H1 (cell line): ENCODE results near the gene UBE4B. TPM values are rescaled to one million over a fixed set of nuclear protein-coding genes. Genes with fewer than 3 reads are reported as not detected.

Experiments
- CTCF ChIA-PET: fragments of 300-600 bp; sonication (Branson Sonifier 250); formaldehyde crosslinking; loops from one replicate; lab custom pipeline; 2021; ENCODE audit not compliant: partially characterized antibody; lab: Charles Lee
- POLR2A ChIA-PET: fragments of 300-600 bp; sonication (Branson Sonifier 250); formaldehyde crosslinking; loops from one replicate; lab custom pipeline; 2021; ENCODE audit warnings: inconsistent platforms; ENCODE audit not compliant: partially characterized antibody; lab: Charles Lee
- DNase-seq, 2 experiments: peaks; one replicate each; pipeline versions ENCODE4 v3.0.0 to v3.0.0-alpha.2; 2010 to 2022; ENCODE audit warnings: low spot score in 2 of 2, low read depth in 1 of 2, mixed read lengths in 1 of 2
- FAIRE-seq: peaks from 2 replicates; lab custom pipeline; 2011; peaks lifted over from hg19 to GRCh38; lab: Jason Lieb, UNC
- H2AFZ ChIP-seq: 2 replicates; pipeline ENCODE4 v1.8.1; 2012; ENCODE audit warnings: low read length, inconsistent platforms
- H2AK5ac ChIP-seq: 2 replicates; pipeline ENCODE4 v1.6.1; 2013; ENCODE audit warnings: low read depth, low read length
- H2BK120ac ChIP-seq: replicated peaks from 2 replicates; pipeline ENCODE3; 2013; ENCODE audit warnings: low read depth, low read length, inconsistent platforms
- H2BK12ac ChIP-seq: 2 replicates; pipeline ENCODE4 v1.6.1; 2013; ENCODE audit warnings: low read depth, low read length
- H2BK15ac ChIP-seq: 2 replicates; pipeline ENCODE4 v1.6.1; 2013; ENCODE audit warnings: low read length
- H2BK20ac ChIP-seq: 2 replicates; pipeline ENCODE4 v1.6.1; 2013; ENCODE audit warnings: low read length
- H2BK5ac ChIP-seq: 2 replicates; pipeline ENCODE4 v1.6.1; 2013; ENCODE audit warnings: low read depth, low read length
- H3K14ac ChIP-seq: 2 replicates; pipeline ENCODE4 v1.6.1; 2013; ENCODE audit warnings: inconsistent platforms; ENCODE audit not compliant: insufficient read length
- H3K18ac ChIP-seq: 2 replicates; pipeline ENCODE4 v1.6.1; 2013; ENCODE audit warnings: low read length; ENCODE audit errors: extremely low read depth
- H3K23ac ChIP-seq: 2 replicates; pipeline ENCODE4 v1.6.1; 2013; ENCODE audit warnings: inconsistent platforms; ENCODE audit not compliant: insufficient read length
- H3K23me2 ChIP-seq: 2 replicates; pipeline ENCODE4 v1.6.1; 2013; ENCODE audit warnings: low read depth, low read length
- H3K27ac ChIP-seq: 2 replicates; pipeline ENCODE4 v1.6.1; 2011; ENCODE audit warnings: low read depth, low read length, inconsistent platforms
- H3K27me3 ChIP-seq, 4 experiments: replicated peaks in 1 of 4; 1 replicate in 1 of 4; 2 replicates in 3 of 4; pipeline versions ENCODE4 v1.6.1 to v1.8.1; 2011 to 2013; ENCODE audit warnings: low read length in 3 of 4, mild to moderate bottlenecking in 3 of 4, inconsistent platforms in 2 of 4, mixed read lengths in 2 of 4, moderate library complexity in 1 of 4; ENCODE audit not compliant: control insufficient read depth in 3 of 4, insufficient read depth in 3 of 4; ENCODE audit errors: extremely low read depth in 1 of 4
- H3K36me3 ChIP-seq, 4 experiments: 2 replicates each; pipeline versions ENCODE4 v1.6.1 to v1.8.1; 2011 to 2013; ENCODE audit warnings: mild to moderate bottlenecking in 4 of 4, low read length in 3 of 4, moderate library complexity in 2 of 4, control low read depth in 1 of 4, inconsistent platforms in 1 of 4; ENCODE audit not compliant: insufficient read depth in 4 of 4, control insufficient read depth in 2 of 4
- H3K4ac ChIP-seq: replicated peaks from 2 replicates; pipeline ENCODE3; 2013; ENCODE audit warnings: low read length, low read depth, mixed read lengths, inconsistent platforms; ENCODE audit not compliant: insufficient read length
- H3K4me1 ChIP-seq, 4 experiments: replicated peaks in 1 of 4; 1 replicate in 1 of 4; 2 replicates in 3 of 4; pipeline versions ENCODE4 v1.6.1 to v1.8.1; 2011 to 2013; ENCODE audit warnings: low read length in 3 of 4, inconsistent platforms in 2 of 4, mixed read lengths in 1 of 4; ENCODE audit not compliant: insufficient read depth in 4 of 4, control insufficient read depth in 3 of 4
- H3K4me2 ChIP-seq, 2 experiments: 2 replicates each; pipeline versions ENCODE4 v1.6.1 to v1.8.1; 2011 to 2013; ENCODE audit warnings: low read depth in 2 of 2, low read length in 2 of 2, control low read depth in 1 of 2, inconsistent platforms in 1 of 2, mild to moderate bottlenecking in 1 of 2; ENCODE audit not compliant: insufficient read depth in 1 of 2
- H3K4me3 ChIP-seq, 4 experiments: fragments of 200-600, 300-600 bp in 1 of 4; sonication (generic), shearing (Covaris generic), sonication (Bioruptor Twin) in 1 of 4; 2 replicates each; pipeline versions ENCODE4 v1.5.1 to v1.8.1; 2011 to 2016; ENCODE audit warnings: low read length in 4 of 4, low read depth in 3 of 4, control low read depth in 2 of 4, inconsistent platforms in 2 of 4, mild to moderate bottlenecking in 2 of 4, mixed read lengths in 1 of 4, moderate library complexity in 1 of 4; ENCODE audit not compliant: insufficient read depth in 2 of 4; ENCODE audit errors: extremely low read depth in 1 of 4
- H3K56ac ChIP-seq: replicated peaks from 2 replicates; pipeline ENCODE3; 2013; ENCODE audit warnings: low read depth, mild to moderate bottlenecking, mixed read lengths, low read length, inconsistent platforms; ENCODE audit not compliant: insufficient read length
- H3K79me1 ChIP-seq: 2 replicates; pipeline ENCODE4 v1.6.1; 2013; ENCODE audit warnings: low read depth, low read length, control low read depth
- H3K79me2 ChIP-seq, 2 experiments: 2 replicates each; pipeline versions ENCODE4 v1.6.1 to v1.8.1; 2012 to 2013; ENCODE audit warnings: low read length in 2 of 2, mild to moderate bottlenecking in 2 of 2, inconsistent platforms in 1 of 2; ENCODE audit not compliant: insufficient read depth in 2 of 2, control insufficient read depth in 1 of 2
- H3K9ac ChIP-seq, 4 experiments: replicated peaks in 1 of 4; 1 replicate in 1 of 4; 2 replicates in 3 of 4; pipeline versions ENCODE4 v1.6.1 to v1.8.1; 2011 to 2013; ENCODE audit warnings: low read depth in 3 of 4, low read length in 3 of 4, control low read depth in 2 of 4, mild to moderate bottlenecking in 2 of 4, moderate library complexity in 2 of 4, inconsistent platforms in 1 of 4; ENCODE audit errors: extremely low read depth in 1 of 4
- H3K9me3 ChIP-seq, 2 experiments: 2 replicates each; pipeline versions ENCODE4 v1.6.1 to v1.8.1; 2012 to 2013; ENCODE audit warnings: mild to moderate bottlenecking in 2 of 2, moderate library complexity in 2 of 2, control low read depth in 1 of 2, inconsistent platforms in 1 of 2, low read depth in 1 of 2, low read length in 1 of 2, mixed read lengths in 1 of 2; ENCODE audit not compliant: insufficient read depth in 2 of 2
- H4K20me1 ChIP-seq, 2 experiments: replicated peaks in 1 of 2; 2 replicates each; pipeline versions ENCODE3 to v1.8.1; 2011 to 2013; ENCODE audit warnings: inconsistent platforms in 2 of 2, low read length in 2 of 2, mild to moderate bottlenecking in 1 of 2; ENCODE audit not compliant: insufficient read depth in 2 of 2, control insufficient read depth in 1 of 2
- H4K5ac ChIP-seq: 2 replicates; pipeline ENCODE4 v1.6.1; 2013; ENCODE audit warnings: low read length, low read depth, mixed read lengths, inconsistent platforms; ENCODE audit not compliant: insufficient read length
- H4K8ac ChIP-seq: 2 replicates; pipeline ENCODE4 v1.8.0; 2013; ENCODE audit warnings: mild to moderate bottlenecking, moderate library complexity, low read length, inconsistent platforms; ENCODE audit not compliant: insufficient read depth; ENCODE audit errors: extremely low read depth
- H4K91ac ChIP-seq: replicated peaks from 2 replicates; pipeline ENCODE3; 2013; ENCODE audit warnings: low read length, mixed read lengths, inconsistent platforms; ENCODE audit not compliant: insufficient read length
- CBX8 ChIP-seq: fragments of 300-800, 300-1000 bp; sonication (generic); IDR thresholded peaks from 2 replicates; pipeline ENCODE4 v1.7.1; 2016; ENCODE audit warnings: low read depth, low read length, borderline replicate concordance
- CREB1 ChIP-seq: IDR thresholded peaks from 2 replicates; pipeline ENCODE4 v1.6.1; 2012; ENCODE audit warnings: inconsistent platforms
- KDM1A ChIP-seq: fragments of 200-600, 300-600 bp; sonication (generic); IDR thresholded peaks from 2 replicates; pipeline ENCODE4 v1.7.1; 2016; ENCODE audit warnings: mild to moderate bottlenecking, low read length, borderline replicate concordance
- POLR2AphosphoS5 ChIP-seq: IDR thresholded peaks from 2 replicates; pipeline ENCODE4 v1.6.1; 2011; ENCODE audit warnings: low read depth, low read length
- SIRT6 ChIP-seq: IDR thresholded peaks from one replicate; pipeline ENCODE4 v1.7.1; 2012; ENCODE audit warnings: low read length, inconsistent platforms
- WGBS, 2 experiments: shearing (Covaris generic) in 1 of 2; methylation state at CpG; one replicate each; pipeline versions ENCODE4 v1.1.6 to v1.1.7; 2013 to 2015; ENCODE audit warnings: low lambda C conversion rate in 2 of 2, mixed read lengths in 2 of 2, inconsistent platforms in 1 of 2, low coverage in 1 of 2, missing lambda C conversion rate in 1 of 2; ENCODE audit not compliant: insufficient replicate concordance in 2 of 2, insufficient coverage in 1 of 2, insufficient read length in 1 of 2; ENCODE audit errors: extremely low coverage in 1 of 2, missing lambda C conversion rate in 1 of 2; 5-methylcytosine and 5-hydroxymethylcytosine counted together
- polyA plus RNA-seq, 7 experiments: library from polyadenylated mRNA; depleted of rRNA in 3 of 7; stranded (reverse) in 5 of 7; unstranded in 2 of 7; fragments of >200 nt in 5 of 7; fragments of 200-250 nt in 2 of 7; gene quantifications; 1 replicate in 5 of 7; 2 replicates in 1 of 7; 4 replicates in 1 of 7; pipeline versions ENCODE4 v1.2.1 to v1.2.3, GENCODE V29; 2011 to 2013; ENCODE audit warnings: missing spikeins in 2 of 7, mixed read lengths in 2 of 7
- total RNA-seq: library from RNA; stranded (reverse); fragmentation: NEBNext Ultra II Directional; extraction: Animal tissue kit (Norgen Biotek cat#: 25700); gene quantifications from 2 replicates; pipeline ENCODE4 v1.2.1, GENCODE V29; 2021

UBE4B gene
- total and polyA plus RNA-seq, 2 of the 8 experiments (the other 6 are each of a cell fraction or from before 2014, with no cell fraction given): 24.5 to 90.1 TPM

DNA sequence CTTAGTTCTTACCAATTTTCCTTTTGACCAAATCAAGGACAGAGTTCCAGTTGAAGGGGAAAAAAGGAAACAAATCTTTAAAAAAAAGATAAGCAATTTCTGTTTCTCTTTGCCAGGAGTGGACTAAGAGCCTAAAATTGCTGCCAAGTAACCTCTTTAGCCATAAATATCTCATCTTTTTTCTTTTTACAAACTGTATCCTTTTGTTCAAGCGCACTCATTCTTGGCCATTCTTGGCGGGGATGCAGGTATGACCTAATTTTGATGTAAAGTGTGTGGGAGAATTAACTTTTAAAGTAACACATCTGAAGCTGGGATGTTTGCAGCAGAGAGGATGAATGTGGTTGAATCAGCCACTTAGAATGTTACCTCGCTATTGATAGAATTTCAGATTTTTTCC, 164.2 kb downstream of the UBE4B start:
- 93% methylated on average over 3 of the region's 3 CpGs; no CpG with 5 or more reads in 1 of the 2 experiments for WGBS, 2 experiments
- CTCF ChIA-PET: no interaction called here

More for the DNA sequence above, 164.2 kb downstream of the UBE4B start:
- Histone ChIP-seq H3K56ac (no peak overlapping the region), H4K91ac (no peak overlapping the region), H4K8ac (no peak overlapping the region), H3K9ac (no peak overlapping the region), H3K4ac (no peak overlapping the region), H3K36me3 (no peaks in the 10 kb centered on the region), H2AK5ac (no peak overlapping the region), H2BK15ac (no peak overlapping the region), H4K5ac (no peak overlapping the region), H2BK20ac (no peak overlapping the region), H3K4me3 (no peak overlapping the region), H3K4me1 (peaks cover 0 to 2% (median under 1%) of the 10 kb centered on the region in 4 experiments; a peak in 1 of 7 replicates), H3K14ac (no peak overlapping the region), H3K27me3 (no peaks in the 10 kb centered on the region), H3K27ac (no peak overlapping the region), H2BK5ac (no peak overlapping the region), H3K4me2 (no peak overlapping the region), H3K79me1 (no peaks in the 10 kb centered on the region), H2AFZ (no peak overlapping the region), H3K23ac (no peak overlapping the region), H3K23me2 (no peaks in the 10 kb centered on the region), H3K9me3 (no peaks in the 10 kb centered on the region), H2BK12ac (no peak overlapping the region), H3K18ac (no peak overlapping the region), H4K20me1 (no peaks in the 10 kb centered on the region), H2BK120ac (no peak overlapping the region), H3K79me2 (no peaks in the 10 kb centered on the region)
- TF ChIP-seq CBX8: no peak
- TF ChIP-seq POLR2AphosphoS5: no peak
- no peak for TF ChIP-seq KDM1A
- TF ChIP-seq CREB1: no peak
- no peak for TF ChIP-seq SIRT6
- FAIRE-seq (no peak), DNase-seq (no peak)
- POLR2A ChIA-PET: no interaction called here
